ENCODE results near the gene INF2. TPM values are rescaled to one million over a fixed set of nuclear protein-coding genes. Genes with fewer than 3 reads are reported as not detected.
A peak's percentile ranks its signal among the peaks of the same experiment; 100 is the strongest.

INF2 gene
- total and polyA plus RNA-seq, 12 donors: 22.5 to 73.8 (median 28.4) TPM

DNA sequence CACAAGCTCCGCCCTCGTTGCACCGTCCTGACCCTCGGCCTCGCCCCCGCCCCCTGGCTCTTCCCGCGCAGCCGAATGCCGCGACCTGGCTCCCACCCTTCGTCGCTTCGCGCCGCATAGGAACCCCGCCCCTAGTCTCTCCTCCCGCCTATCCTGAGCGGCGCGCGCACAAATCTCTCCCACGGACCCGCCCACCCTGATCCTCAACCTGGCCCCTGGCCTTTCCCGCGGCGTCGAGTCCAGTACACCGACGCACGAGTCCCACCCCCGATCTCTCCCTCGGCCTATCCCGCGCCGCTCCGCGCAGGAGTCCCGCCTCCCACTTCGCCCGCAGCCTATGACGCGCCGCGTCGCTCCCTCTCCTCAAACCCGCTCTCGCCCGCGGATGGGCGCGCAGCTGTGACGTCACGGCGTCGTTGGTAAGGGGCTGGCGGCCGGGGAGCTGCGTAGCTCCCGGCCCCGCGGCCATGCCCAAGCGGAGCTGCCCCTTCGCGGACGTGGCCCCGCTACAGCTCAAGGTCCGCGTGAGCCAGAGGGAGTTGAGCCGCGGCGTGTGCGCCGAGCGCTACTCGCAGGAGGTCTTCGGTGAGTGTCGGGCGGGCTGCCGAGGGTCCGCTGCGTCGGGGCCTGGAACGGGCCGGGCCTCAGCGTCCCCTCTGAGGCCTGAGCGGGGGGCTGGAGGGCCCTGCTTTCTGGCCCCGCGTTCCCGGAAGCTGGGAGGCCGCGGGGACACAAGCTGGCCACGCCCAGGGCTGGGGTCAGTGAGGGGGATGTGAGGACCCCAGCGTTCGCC is 63.5 kb downstream of the INF2 start, which contains the start of gene SIVA1:
Gene SIVA1, plus strand, starts transcription at position 413 of the 793 bp plus-strand sequence. Its CDS starts 55 bp downstream, at position 468.
- Histone ChIP-seq H3K27me3 (no peaks in the 10 kb centered on the region), H3K9me3 (no peaks in the 10 kb centered on the region), H3K36me3 (peaks cover 0 to 30% (median 19%) of the 10 kb centered on the region in 9 donors), H3K4me3 (peak within 1 kb of the TSS; percentile 68 to 100 (median 98)), H3K4me1 (peaks cover 17 to 45% (median 27%) of the 10 kb centered on the region in 9 donors), H3K27ac (peak within 1 kb of the TSS; percentile 64 to 94 (median 90))
- DNase-seq (peak; percentile 99 to 100), ATAC-seq (peak; percentile 95 to 98 (median 97))
- WGBS, 2 donors: 0 to 1% methylated on average over 87 to 95 of the region's 95 CpGs
- TF ChIP-seq, protein P1, sequence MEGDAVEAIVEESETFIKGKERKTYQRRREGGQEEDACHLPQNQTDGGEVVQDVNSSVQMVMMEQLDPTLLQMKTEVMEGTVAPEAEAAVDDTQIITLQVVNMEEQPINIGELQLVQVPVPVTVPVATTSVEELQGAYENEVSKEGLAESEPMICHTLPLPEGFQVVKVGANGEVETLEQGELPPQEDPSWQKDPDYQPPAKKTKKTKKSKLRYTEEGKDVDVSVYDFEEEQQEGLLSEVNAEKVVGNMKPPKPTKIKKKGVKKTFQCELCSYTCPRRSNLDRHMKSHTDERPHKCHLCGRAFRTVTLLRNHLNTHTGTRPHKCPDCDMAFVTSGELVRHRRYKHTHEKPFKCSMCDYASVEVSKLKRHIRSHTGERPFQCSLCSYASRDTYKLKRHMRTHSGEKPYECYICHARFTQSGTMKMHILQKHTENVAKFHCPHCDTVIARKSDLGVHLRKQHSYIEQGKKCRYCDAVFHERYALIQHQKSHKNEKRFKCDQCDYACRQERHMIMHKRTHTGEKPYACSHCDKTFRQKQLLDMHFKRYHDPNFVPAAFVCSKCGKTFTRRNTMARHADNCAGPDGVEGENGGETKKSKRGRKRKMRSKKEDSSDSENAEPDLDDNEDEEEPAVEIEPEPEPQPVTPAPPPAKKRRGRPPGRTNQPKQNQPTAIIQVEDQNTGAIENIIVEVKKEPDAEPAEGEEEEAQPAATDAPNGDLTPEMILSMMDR (IDR thresholded peaks at IDR 0.05): no peak
- intact Hi-C loops (cut with DNase I): loop anchor here in 2 of 10 donors (5.0 kb wide), 1 partner anchor 39 kb away; no protein-coding TSS in a partner anchor

DNA sequence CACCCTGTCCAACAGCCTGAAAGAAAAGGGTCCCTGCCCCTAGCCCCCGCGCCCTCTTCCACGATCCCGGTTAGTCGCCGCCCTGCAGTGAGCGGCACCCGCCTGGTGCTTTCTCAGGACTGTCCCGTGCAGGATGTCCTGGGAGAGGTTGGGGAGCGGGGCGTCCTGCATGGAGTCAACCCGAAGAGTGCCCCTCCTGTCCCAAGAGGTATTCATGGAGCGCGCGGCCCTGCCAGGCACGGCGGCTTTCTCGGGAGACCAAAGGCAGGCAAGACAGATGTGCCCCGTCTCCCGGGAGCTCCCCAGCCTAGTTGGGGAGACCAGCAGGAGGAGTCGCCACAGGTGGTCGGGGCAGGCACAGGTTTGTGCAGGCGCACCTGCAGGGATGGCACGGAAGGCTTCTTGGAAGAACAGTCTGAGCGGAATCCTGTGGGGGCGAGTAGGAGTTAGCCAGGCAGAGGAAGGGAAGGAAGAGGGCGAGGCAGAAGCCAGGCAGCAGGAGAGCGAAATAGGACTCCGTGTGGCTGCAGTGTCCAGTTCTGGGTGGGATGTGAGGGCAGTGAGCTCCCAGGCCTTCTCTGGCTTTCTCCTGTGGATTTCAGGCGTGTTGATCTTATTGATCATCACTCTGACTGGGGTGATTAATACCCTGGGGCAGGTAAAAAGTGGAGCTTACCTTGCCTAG is 64.3 kb downstream of the INF2 start:
- WGBS, 2 donors: 2% methylated on average over 30 of the region's 30 CpGs
- intact Hi-C loops (cut with DNase I): loop anchor here in 3 of 10 donors (2.0 to 5.0 kb wide), 2 partner anchors 39 to 65 kb away; no protein-coding TSS in a partner anchor
- Histone ChIP-seq H3K9me3 (no peaks in the 10 kb centered on the region), H3K36me3 (peaks cover 0 to 37% (median 23%) of the 10 kb centered on the region in 9 donors), H3K4me3 (peak overlapping the region; percentile 68 to 100 (median 98)), H3K27me3 (no peaks in the 10 kb centered on the region), H3K27ac (peak overlapping the region; percentile 64 to 94 (median 90)), H3K4me1 (peaks cover 17 to 42% (median 27%) of the 10 kb centered on the region in 9 donors)
- TF ChIP-seq, protein P1 (IDR thresholded peaks at IDR 0.05): no peak
- ATAC-seq: peak in 2 of 8 donors; percentile 0 to 7
- peak in 1 of 2 donors; percentile 35 for DNase-seq

GRCh38 chr14:104754213-104754851 is 64.9 kb downstream of the INF2 start:
- no peaks in the 10 kb centered on the region for H3K9me3 ChIP-seq
- TF ChIP-seq, protein P1 (IDR thresholded peaks at IDR 0.05): no peak
- peak overlapping the region in 1 of 10 donors; percentile 93 for H3K27ac ChIP-seq
- intact Hi-C loops (cut with DNase I): loop anchor here in 3 of 10 donors (2.0 to 5.0 kb wide), 2 partner anchors 38 to 64 kb away; no protein-coding TSS in a partner anchor
- H3K4me3 ChIP-seq: peak overlapping the region in 9 of 10 donors; percentile 68 to 100 (median 99)
- H3K36me3 ChIP-seq: peaks cover 0 to 44% (median 28%) of the 10 kb centered on the region in 9 donors
- no peak for DNase-seq
- no peaks in the 10 kb centered on the region for H3K27me3 ChIP-seq
- peaks cover 17 to 37% (median 27%) of the 10 kb centered on the region in 9 donors for H3K4me1 ChIP-seq
- WGBS, 2 donors: 59 to 64% methylated on average over 13 of the region's 13 CpGs
- ATAC-seq: no peak
